PC-9 (cell line): Measurements from ENCODE around the gene IRAK2. TPM values are rescaled to one million over a fixed set of nuclear protein-coding genes. Genes with fewer than 3 reads are reported as not detected.

Experiments
- BruUV-seq: library from RNA; stranded (reverse); fragments of 400-500 nt; replicated peaks from 2 replicates; lab custom pipeline; 2021; lab: Mats Ljungman, UMichigan
- CTCF ChIA-PET: fragments of 300-600 bp; sonication (Branson Sonifier 250); formaldehyde crosslinking; loops from one replicate; lab custom pipeline; 2022; ENCODE audit warnings: antibody characterized with exemption; lab: Charles Lee
- POLR2A ChIA-PET: fragments of 300-600 bp; sonication (Branson Sonifier 250); formaldehyde crosslinking; loops from one replicate; lab custom pipeline; 2022; ENCODE audit warnings: antibody characterized with exemption; ENCODE audit not compliant: unreplicated experiment; lab: Charles Lee
- DNase-seq, 2 experiments: peaks; one replicate each; pipeline versions ENCODE4 v3.0.0 to v3.0.0-alpha.2; 2015 to 2022; ENCODE audit warnings: mixed read lengths in 1 of 2
- H2AFZ ChIP-seq: fragments of 200-600 bp; sonication (generic); 2 replicates; pipeline ENCODE4 v1.8.1; 2017; ENCODE audit warnings: antibody characterized with exemption
- H3F3A ChIP-seq: fragments of 200-600 bp; sonication (generic); 2 replicates; pipeline ENCODE4 v1.8.1; 2017; ENCODE audit warnings: antibody characterized with exemption, mild to moderate bottlenecking, low read depth; ENCODE audit not compliant: insufficient read depth
- H3K27ac ChIP-seq: fragments of 200-600 bp; sonication (generic); 2 replicates; pipeline ENCODE4 v1.6.1; 2016; ENCODE audit warnings: mixed run types
- H3K27me3 ChIP-seq: fragments of 200-600 bp; sonication (generic); 2 replicates; pipeline ENCODE4 v1.6.1; 2016; ENCODE audit warnings: low read depth, mixed run types; ENCODE audit not compliant: insufficient read depth
- H3K36me3 ChIP-seq: fragments of 200-600 bp; sonication (generic); 2 replicates; pipeline ENCODE4 v1.6.1; 2016; ENCODE audit warnings: low read depth, mixed run types
- H3K4me1 ChIP-seq: fragments of 200-600 bp; sonication (generic); replicated peaks from 2 replicates; pipeline ENCODE4 v1.6.1; 2016; ENCODE audit warnings: mixed run types; ENCODE audit not compliant: insufficient read depth
- H3K4me2 ChIP-seq: fragments of 200-600 bp; sonication (generic); 2 replicates; pipeline ENCODE4 v1.6.1; 2017; ENCODE audit warnings: mixed run types
- H3K4me3 ChIP-seq: fragments of 200-600 bp; sonication (generic); 2 replicates; pipeline ENCODE4 v1.6.1; 2016; ENCODE audit warnings: mixed run types
- H3K79me2 ChIP-seq: fragments of 200-600 bp; sonication (generic); 2 replicates; pipeline ENCODE4 v1.6.1; 2017; ENCODE audit warnings: low read depth, mixed run types
- H3K9me2 ChIP-seq: fragments of 200-600 bp; sonication (generic); 2 replicates; pipeline ENCODE4 v1.8.1; 2017; ENCODE audit warnings: mild to moderate bottlenecking; ENCODE audit not compliant: insufficient read depth
- H3K9me3 ChIP-seq: fragments of 200-600 bp; sonication (generic); 2 replicates; pipeline ENCODE4 v1.8.1; 2016; ENCODE audit warnings: low read depth; ENCODE audit not compliant: insufficient read depth
- H4K20me1 ChIP-seq: fragments of 200-600 bp; sonication (generic); 2 replicates; pipeline ENCODE4 v1.8.1; 2017; ENCODE audit not compliant: insufficient read depth
- CTCF ChIP-seq: fragments of 200-600 bp; sonication (generic); conservative IDR thresholded peaks from 2 replicates; pipeline ENCODE4 v1.6.1; 2017; ENCODE audit warnings: mixed run types, antibody characterized with exemption, mild to moderate bottlenecking, moderate library complexity
- EZH2 ChIP-seq: fragments of 200-600 bp; sonication (generic); IDR thresholded peaks from 2 replicates; pipeline ENCODE4 v1.8.0; 2017; ENCODE audit warnings: antibody characterized with exemption, low read depth
- intact Hi-C: fragments of 100-400 bp; cut with micrococcal nuclease; formaldehyde crosslinking; loops from one replicate; pipeline ENCODE4 v1.10.0; 2022; ENCODE audit not compliant: unreplicated experiment
- total RNA-seq: library from RNA; stranded (reverse); gene quantifications from 2 replicates; pipeline ENCODE4 v1.2.3, GENCODE V29; 2021

Gene IRAK2
- total RNA-seq, 1 experiment from 2014 or later: 2.7 TPM

- POLR2A ChIA-PET: no interaction called here
- no TSS peak for BruUV-seq
- H3K4me2 ChIP-seq: no peak overlapping the region
These were observed 18.2 kb downstream of the IRAK2 start for GRCh38 chr3:10182950-10183349.

DNA sequence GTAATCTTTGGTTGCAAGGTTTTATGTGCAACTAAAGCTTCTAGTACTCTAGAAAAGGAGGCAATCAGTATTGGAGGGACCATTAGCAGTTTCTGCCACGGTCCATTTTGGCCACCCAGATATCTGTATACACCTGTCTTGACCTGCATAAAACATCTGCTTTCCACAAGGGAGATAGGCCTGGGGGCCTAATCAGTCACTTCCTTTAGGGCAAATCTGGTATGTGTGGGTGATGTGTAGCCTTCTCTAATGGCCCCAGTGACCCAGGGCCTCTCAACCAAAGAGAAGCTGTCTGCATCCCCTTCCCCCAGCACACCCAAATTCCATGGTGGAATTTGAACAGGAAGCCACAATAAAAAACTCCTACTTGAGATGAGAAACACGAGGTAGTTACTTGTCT, 19.5 kb downstream of the IRAK2 start:
- CTCF ChIA-PET: no interaction called here
- intact Hi-C loops: no loop called here
- no peak for DNase-seq
- Histone ChIP-seq H3K4me2 (no peak overlapping the region), H3K79me2 (no peaks in the 10 kb centered on the region), H4K20me1 (no peaks in the 10 kb centered on the region), H3K27me3 (no peaks in the 10 kb centered on the region), H3K9me3 (no peaks in the 10 kb centered on the region), H3K36me3 (0 out of 2 replicates have a peak, but pooled peaks cover 9% of the 10 kb centered on the region), H3K4me1 (peaks cover 14% of the 10 kb centered on the region), H3K9me2 (no peaks in the 10 kb centered on the region), H2AFZ (no peak overlapping the region), H3K27ac (no peak overlapping the region), H3F3A (peaks cover 20% of the 10 kb centered on the region; the same call in 1 of the 2 replicates), H3K4me3 (no peak overlapping the region)
- no TSS peak for BruUV-seq
- POLR2A ChIA-PET: interaction anchor here (0.6 kb wide), 1 partner anchor 392 kb away, joined by 5 read pairs; the partner anchor contains the start of gene ARPC4
- TF ChIP-seq EZH2 (no peak), CTCF (no peak)

More at GRCh38 chr3:10182950-10183349, 18.2 kb downstream of the IRAK2 start:
- TF ChIP-seq EZH2 (no peak), CTCF (no peak)
- 0 out of 2 replicates have a peak, but pooled peaks cover 9% of the 10 kb centered on the region for H3K36me3 ChIP-seq
- no peak overlapping the region for H2AFZ ChIP-seq
- no peaks in the 10 kb centered on the region for H3K79me2 ChIP-seq
- H3K9me2 ChIP-seq: no peaks in the 10 kb centered on the region
- no peak overlapping the region for H3K27ac ChIP-seq
- H3K27me3 ChIP-seq: no peaks in the 10 kb centered on the region
- H3F3A ChIP-seq: peaks cover 12% of the 10 kb centered on the region; the same call in 1 of the 2 replicates
- DNase-seq: no peak
- H4K20me1 ChIP-seq: no peaks in the 10 kb centered on the region
- 0 out of 2 replicates have a peak, but pooled peaks cover 8% of the 10 kb centered on the region for H3K4me1 ChIP-seq
- CTCF ChIA-PET: no interaction called here
- H3K4me3 ChIP-seq: no peak overlapping the region
- intact Hi-C loops: no loop called here
- no peaks in the 10 kb centered on the region for H3K9me3 ChIP-seq

DNA sequence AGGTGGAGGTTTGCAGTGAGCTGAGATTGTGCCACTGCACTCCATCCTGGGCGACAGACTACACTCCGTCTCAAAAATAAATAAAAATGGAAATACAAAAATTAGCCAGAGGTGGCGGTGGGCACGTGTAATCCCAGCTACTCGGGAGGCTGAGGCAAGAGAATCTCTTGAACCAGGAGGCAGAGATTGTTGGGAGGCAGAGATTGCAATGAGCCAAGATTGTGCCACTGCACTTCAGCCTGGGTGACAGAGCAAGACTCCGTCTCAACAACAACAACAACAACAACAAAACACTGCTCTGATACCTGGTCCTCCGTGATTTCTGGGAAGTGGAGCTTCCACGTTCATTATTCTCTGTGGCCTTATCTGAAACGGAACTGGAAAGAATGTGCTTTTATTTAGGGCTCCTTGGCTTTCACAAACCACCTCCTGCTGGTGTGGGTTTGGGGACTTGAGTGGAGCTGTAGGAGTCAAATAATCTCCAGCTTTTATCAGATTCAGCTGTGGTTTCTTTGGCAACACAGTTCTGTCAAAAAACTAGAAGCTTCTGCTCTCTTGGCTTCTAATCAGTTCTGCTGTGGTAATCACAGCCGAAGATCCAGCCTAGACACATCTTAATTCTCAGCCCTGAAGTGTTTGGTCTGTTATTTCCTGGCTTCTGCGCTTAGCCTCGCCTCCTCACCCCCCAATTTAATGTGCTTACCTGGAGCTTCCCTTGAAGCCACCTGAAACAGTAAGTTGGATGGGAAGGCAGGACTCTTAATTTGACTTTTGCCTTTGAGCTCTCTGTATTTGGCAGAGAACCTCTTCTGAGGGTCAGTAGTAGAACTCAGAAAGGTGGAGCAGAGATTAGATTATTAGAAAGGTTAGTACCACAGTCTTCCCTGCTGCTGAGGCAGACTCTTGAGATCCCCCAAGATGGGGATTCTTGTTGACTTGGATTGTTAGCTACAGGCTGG, 21.4 kb downstream of the IRAK2 start:
- H3K9me3 ChIP-seq: no peaks in the 10 kb centered on the region
- no peaks in the 10 kb centered on the region for H3K9me2 ChIP-seq
- peaks cover 33% of the 10 kb centered on the region for H3K4me1 ChIP-seq
- TF ChIP-seq CTCF (no peak), EZH2 (no peak)
- no peaks in the 10 kb centered on the region for H3K27me3 ChIP-seq
- no TSS peak for BruUV-seq
- CTCF ChIA-PET: no interaction called here
- 0 out of 2 replicates have a peak, but pooled peaks cover 9% of the 10 kb centered on the region for H3K36me3 ChIP-seq
- H3K27ac ChIP-seq: no peak overlapping the region
- H3K79me2 ChIP-seq: no peaks in the 10 kb centered on the region
- H3F3A ChIP-seq: peaks cover 38% of the 10 kb centered on the region
- POLR2A ChIA-PET: interaction anchor here (0.7 kb wide), 1 partner anchor 7 kb away, joined by 30 read pairs; no protein-coding TSS in a partner anchor
- H3K4me2 ChIP-seq: no peak overlapping the region
- no peaks in the 10 kb centered on the region for H4K20me1 ChIP-seq
- no peak overlapping the region for H2AFZ ChIP-seq
- no peak overlapping the region for H3K4me3 ChIP-seq
- intact Hi-C loops: no loop called here
- no peak for DNase-seq
